Measurements from ENCODE around the gene GRK1.

- no peak for TF ChIP-seq SETDB1 (IDR thresholded peaks at IDR 0.05; ENCODE audit: insufficient read length, low read length)
- TF ChIP-seq CTCF (tag by site-specific recombination; IDR thresholded peaks at IDR 0.05) = no peak
- no peak for TF ChIP-seq MYNN (tag by site-specific recombination; IDR thresholded peaks at IDR 0.05; ENCODE audit: borderline replicate concordance)
Observed at GRCh38 chr13:113741191-113741668, 74.2 kb downstream of the GRK1 start.

Measured in HEK293 (cell line).